Mammary epithelial cell (primary cell): ENCODE results near the gene DHPS.
A peak's percentile ranks its signal among the peaks of the same experiment; 100 is the strongest.

ENCODE experiments used
- CTCF ChIP-seq, 2 donors: IDR thresholded peaks in 1 of 2; conservative IDR thresholded peaks in 1 of 2; 2 replicates each; pipeline ENCODE4 v1.5.1; 2011 to 2012; ENCODE audit warnings: inconsistent platforms in 2 of 2, low read length in 2 of 2, mild to moderate bottlenecking in 2 of 2, control low read depth in 1 of 2, low read depth in 1 of 2; ENCODE audit not compliant: insufficient read depth in 1 of 2; ENCODE audit errors: extremely low read depth in 1 of 2
- EZH2 ChIP-seq: IDR thresholded peaks from 2 replicates; pipeline ENCODE4 v1.6.1; 2012; ENCODE audit warnings: low read length, inconsistent platforms, borderline replicate concordance

- peak; percentile 90 for TF ChIP-seq CTCF (conservative IDR thresholded peaks at IDR 0.05 in 1 of 2, IDR thresholded peaks at IDR 0.05 in 1 of 2; ENCODE audit: extremely low read depth in 1 of 2, insufficient read depth in 1 of 2, low read depth in 1 of 2, low read length in 2 of 2)
- TF ChIP-seq EZH2 = no peak
Observed at GRCh38 chr19:12676384-12676792, 5.3 kb downstream of the DHPS start.
